Thoracic aorta (tissue), 2 donors: ENCODE results near the gene SURF6. TPM values are rescaled to one million over a fixed set of nuclear protein-coding genes. Genes with fewer than 3 reads are reported as not detected.

Experiments
- ATAC-seq: fragments of 150-250 bp; one replicate; pipeline ENCODE4 v1.8.0; 2017; ENCODE audit warnings: low read depth; ENCODE audit not compliant: insufficient number of reproducible peaks, low FRiP score
- DNase-seq: peaks from one replicate; pipeline ENCODE4 v3.0.0-alpha.2; 2020; ENCODE audit warnings: low spot score
- H3K27ac ChIP-seq, 2 donors: fragments of 200-600 bp; sonication (generic); 1 replicate in 1 of 2; 2 replicates in 1 of 2; pipeline ENCODE4 v1.5.1; 2016; ENCODE audit warnings: mild to moderate bottlenecking in 2 of 2, moderate library complexity in 2 of 2
- H3K27me3 ChIP-seq: fragments of 200-600 bp; sonication (generic); replicated peaks from 2 replicates; pipeline ENCODE4 v1.6.0; 2016; ENCODE audit warnings: mild to moderate bottlenecking; ENCODE audit not compliant: insufficient read depth
- H3K36me3 ChIP-seq: fragments of 200-600 bp; sonication (generic); one replicate; pipeline ENCODE4 v1.5.1; 2016
- H3K4me1 ChIP-seq, 2 donors: fragments of 200-600 bp; sonication (generic); 1 replicate in 1 of 2; 2 replicates in 1 of 2; pipeline versions ENCODE4 v1.5.1 to v1.6.0; 2016; ENCODE audit warnings: low read depth in 2 of 2, mild to moderate bottlenecking in 1 of 2; ENCODE audit not compliant: control insufficient read depth in 1 of 2
- H3K4me3 ChIP-seq: fragments of 200-600 bp; sonication (generic); 2 replicates; pipeline ENCODE4 v1.5.1; 2016; ENCODE audit warnings: mild to moderate bottlenecking
- H3K9me3 ChIP-seq: fragments of 200-600 bp; sonication (generic); 2 replicates; pipeline ENCODE4 v1.5.1; 2016
- CTCF ChIP-seq: fragments of 200-600 bp; sonication (generic); IDR thresholded peaks from one replicate; pipeline ENCODE4 v1.5.1; 2019; ENCODE audit warnings: antibody characterized with exemption
- total RNA-seq, 2 donors: library from RNA; depleted of rRNA; stranded (reverse); fragments of >200 nt; gene quantifications; one replicate each; pipeline versions ENCODE4 v1.1.0 to v1.2.3, GENCODE V29; 2016

Gene SURF6
- total RNA-seq, 2 donors from 2014 or later: 11.6 to 46.1 TPM

- no peaks in the 10 kb centered on the region for H3K27me3 ChIP-seq
- peaks cover 18 to 28% of the 10 kb centered on the region in 2 donors for H3K4me1 ChIP-seq
- no peak for ATAC-seq
- peaks cover 40% of the 10 kb centered on the region for H3K36me3 ChIP-seq
- DNase-seq: no peak
- H3K4me3 ChIP-seq: no peak overlapping the region
- H3K27ac ChIP-seq: no peak overlapping the region
- no peaks in the 10 kb centered on the region for H3K9me3 ChIP-seq
- TF ChIP-seq CTCF: no peak
Measured at GRCh38 chr9:133334161-133334560, 1.8 kb downstream of the SURF6 start.

- ATAC-seq (no peak), DNase-seq (no peak)
- Histone ChIP-seq H3K27ac (no peak overlapping the region), H3K9me3 (no peaks in the 10 kb centered on the region), H3K36me3 (peaks cover 40% of the 10 kb centered on the region), H3K27me3 (no peaks in the 10 kb centered on the region), H3K4me3 (no peak overlapping the region), H3K4me1 (peaks cover 18 to 28% of the 10 kb centered on the region in 2 donors)
- no peak for TF ChIP-seq CTCF
Measured at GRCh38 chr9:133333566-133333965, 2.4 kb downstream of the SURF6 start.

GRCh38 chr9:133333011-133333410 lies 3.0 kb downstream of the SURF6 start:
- no peak for DNase-seq
- no peak overlapping the region for H3K4me3 ChIP-seq
- H3K4me1 ChIP-seq: peaks cover 18 to 28% of the 10 kb centered on the region in 2 donors
- H3K27ac ChIP-seq: no peak overlapping the region
- no peaks in the 10 kb centered on the region for H3K27me3 ChIP-seq
- no peak for TF ChIP-seq CTCF
- H3K36me3 ChIP-seq: peaks cover 40% of the 10 kb centered on the region
- H3K9me3 ChIP-seq: no peaks in the 10 kb centered on the region
- no peak for ATAC-seq

GRCh38 chr9:133332381-133332730 lies 3.6 kb downstream of the SURF6 start:
- H3K9me3 ChIP-seq: no peaks in the 10 kb centered on the region
- peaks cover 40% of the 10 kb centered on the region for H3K36me3 ChIP-seq
- ATAC-seq (no peak), DNase-seq (no peak)
- H3K4me3 ChIP-seq: no peak overlapping the region
- TF ChIP-seq CTCF: no peak
- peaks cover 18 to 28% of the 10 kb centered on the region in 2 donors for H3K4me1 ChIP-seq
- H3K27ac ChIP-seq: no peak overlapping the region
- no peaks in the 10 kb centered on the region for H3K27me3 ChIP-seq

GRCh38 chr9:133331641-133332380 lies 4.2 kb downstream of the SURF6 start:
- TF ChIP-seq CTCF: no peak
- H3K36me3 ChIP-seq: peaks cover 40% of the 10 kb centered on the region
- H3K27me3 ChIP-seq: no peaks in the 10 kb centered on the region
- H3K4me1 ChIP-seq: peaks cover 18 to 28% of the 10 kb centered on the region in 2 donors
- no peak for DNase-seq
- no peak for ATAC-seq
- H3K4me3 ChIP-seq: no peak overlapping the region
- no peak overlapping the region for H3K27ac ChIP-seq
- H3K9me3 ChIP-seq: no peaks in the 10 kb centered on the region
